GM19397 (cell line): Measurements from ENCODE around the gene UNC79.

Experiments
- ATAC-seq: cut with Tn5 transposase; IDR thresholded peaks from one replicate; pipeline ENCODE4 v1.9.1; 2021; ENCODE audit warnings: mild to moderate bottlenecking, moderate library complexity; ENCODE audit not compliant: unreplicated experiment

The UNC79 gene

GRCh38 chr14:93544212-93544611 is 113.5 kb downstream of the UNC79 start:
- no peak for ATAC-seq

DNA sequence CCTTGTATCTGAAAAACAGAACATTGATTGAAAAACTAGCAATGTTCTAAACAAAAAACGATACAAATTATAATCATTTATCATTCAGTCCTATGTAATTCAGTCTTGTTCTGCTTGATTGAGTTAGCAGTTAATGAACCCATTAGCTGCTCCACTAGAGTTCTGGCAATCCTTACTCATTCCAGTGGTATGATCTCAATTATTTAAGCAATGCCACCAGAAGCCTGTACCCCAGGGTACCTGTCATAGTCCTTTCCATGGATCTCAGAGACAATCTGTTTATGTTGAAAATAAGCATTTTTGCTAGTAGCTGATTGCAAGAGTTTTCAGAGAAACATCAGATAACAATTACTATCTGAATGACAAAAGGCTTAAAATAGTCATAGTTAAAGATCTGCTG is 115.9 kb downstream of the UNC79 start:
- ATAC-seq, result no peak

DNA sequence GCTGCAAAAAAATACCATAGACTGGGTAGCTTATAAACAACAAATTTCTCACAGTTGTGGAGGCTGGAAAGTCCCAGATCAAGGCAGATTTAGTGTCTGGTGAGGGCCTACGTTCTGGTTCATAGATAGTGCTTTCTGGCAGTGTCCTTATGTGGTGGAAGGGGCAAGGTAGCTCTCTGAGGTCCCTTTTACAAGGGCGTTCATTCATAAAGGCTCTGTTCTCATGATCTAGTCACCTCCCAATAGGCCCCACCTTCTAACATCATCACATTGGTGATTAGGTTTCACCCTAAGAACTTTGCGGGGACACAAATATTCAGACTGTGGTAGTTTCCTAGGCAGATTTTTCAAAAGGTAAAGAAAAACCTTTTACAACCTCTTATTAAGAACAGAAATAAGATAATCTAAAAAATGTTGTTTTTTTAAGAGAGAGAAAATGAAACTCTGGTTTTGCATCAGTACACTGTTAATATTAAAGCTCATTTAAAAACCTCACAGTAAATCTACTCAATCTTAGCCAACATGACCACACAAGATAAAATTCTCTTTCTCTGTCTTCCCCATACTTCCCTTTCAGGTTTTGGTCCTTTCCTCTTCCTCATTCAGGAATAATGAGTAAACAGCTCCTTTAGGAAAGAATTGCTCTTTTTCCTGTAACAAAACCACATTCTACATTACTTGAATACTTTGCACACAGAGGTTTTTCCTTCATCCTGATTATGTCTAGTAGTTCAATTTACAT is 117.5 kb downstream of the UNC79 start:
- ATAC-seq, result peak; percentile 90

GRCh38 chr14:93549595-93549994 is 118.9 kb downstream of the UNC79 start:
- no peak for ATAC-seq

DNA sequence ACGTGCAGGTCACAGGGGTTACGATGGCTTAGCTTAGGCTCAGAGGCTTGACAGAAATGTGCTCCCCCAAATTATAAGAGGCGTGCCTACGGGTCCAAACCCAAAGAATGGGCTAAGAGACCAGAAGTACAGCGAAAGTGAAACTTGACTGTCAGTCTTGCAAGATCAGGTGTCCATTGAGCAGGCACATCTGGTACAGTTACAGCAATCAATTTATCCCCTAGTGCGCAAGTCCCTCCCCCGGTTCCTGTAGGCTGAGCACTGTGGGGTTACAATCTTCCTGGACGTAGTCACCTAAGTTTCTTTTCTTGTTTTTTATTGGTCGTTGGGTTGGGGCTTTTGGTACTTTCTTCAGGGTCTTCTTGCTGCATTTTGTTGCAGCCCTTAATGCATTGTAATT is 134.2 kb downstream of the UNC79 start:
- no peak for ATAC-seq

- ATAC-seq, result no peak
These were observed 135.4 kb downstream of the UNC79 start for GRCh38 chr14:93566065-93566693.

- no peak for ATAC-seq
These were observed 140.5 kb downstream of the UNC79 start for GRCh38 chr14:93571275-93571674.

GRCh38 chr14:93579178-93579577 is 148.4 kb downstream of the UNC79 start:
- no peak for ATAC-seq

- ATAC-seq, result no peak
These were observed 151.8 kb downstream of the UNC79 start for GRCh38 chr14:93582516-93582915.

- no peak for ATAC-seq
These were observed 156.6 kb downstream of the UNC79 start for GRCh38 chr14:93587330-93587729.

GRCh38 chr14:93591506-93591905 is 160.8 kb downstream of the UNC79 start:
- ATAC-seq, result no peak

GRCh38 chr14:93592786-93593185 is 162.0 kb downstream of the UNC79 start:
- ATAC-seq, result no peak

- ATAC-seq, result no peak
These were observed 175.4 kb downstream of the UNC79 start for GRCh38 chr14:93606091-93606490.

DNA sequence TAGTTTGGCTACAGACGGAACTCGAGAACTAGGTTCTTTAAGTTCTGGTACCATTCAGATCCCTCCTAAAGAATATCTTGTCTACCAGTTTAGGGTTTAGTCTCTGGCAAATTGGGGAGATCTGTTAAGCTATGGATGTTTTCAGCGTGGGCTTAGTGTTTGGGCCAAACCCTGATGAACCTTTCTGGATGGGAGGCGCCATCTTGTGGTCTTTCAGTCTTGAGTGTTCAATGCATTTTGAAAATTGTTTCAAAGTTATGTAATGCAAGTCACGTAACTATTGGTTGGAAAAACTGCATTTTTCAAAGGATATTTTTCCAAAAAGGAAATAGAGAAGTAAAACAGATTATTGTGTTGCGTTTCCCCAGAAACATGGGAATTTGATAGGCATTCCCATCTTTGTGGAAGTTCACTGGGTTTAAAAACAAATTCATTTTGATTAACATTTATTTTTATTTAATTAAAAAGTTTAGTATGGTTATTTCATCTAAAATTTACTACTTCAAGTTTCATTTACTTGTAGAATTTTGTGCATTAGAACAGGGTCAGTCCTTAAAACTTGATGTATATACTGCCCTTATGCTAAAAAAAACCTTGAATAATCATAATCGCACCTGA is 188.5 kb downstream of the UNC79 start:
- no peak for ATAC-seq

DNA sequence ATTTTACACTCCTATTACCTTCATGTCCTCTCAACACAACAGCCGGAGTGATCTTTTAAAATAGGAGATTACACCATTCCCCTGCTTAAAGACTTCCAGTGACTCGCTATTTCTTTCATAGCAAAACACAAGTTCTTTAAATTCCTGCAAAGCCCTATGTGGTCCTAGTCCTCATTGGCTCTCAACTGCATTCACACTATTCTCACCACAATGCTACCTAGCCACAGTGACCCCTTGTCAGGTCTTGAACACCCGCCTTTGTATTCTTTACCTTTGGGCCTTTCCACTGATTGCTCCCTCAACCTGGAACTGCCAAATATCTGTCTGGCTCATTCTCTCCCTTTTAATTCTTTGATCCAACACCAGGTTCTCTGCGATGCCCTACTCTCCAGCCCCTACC is 197.3 kb downstream of the UNC79 start:
- no peak for ATAC-seq

- ATAC-seq, result no peak
These were observed 198.9 kb downstream of the UNC79 start for GRCh38 chr14:93629643-93630042.

DNA sequence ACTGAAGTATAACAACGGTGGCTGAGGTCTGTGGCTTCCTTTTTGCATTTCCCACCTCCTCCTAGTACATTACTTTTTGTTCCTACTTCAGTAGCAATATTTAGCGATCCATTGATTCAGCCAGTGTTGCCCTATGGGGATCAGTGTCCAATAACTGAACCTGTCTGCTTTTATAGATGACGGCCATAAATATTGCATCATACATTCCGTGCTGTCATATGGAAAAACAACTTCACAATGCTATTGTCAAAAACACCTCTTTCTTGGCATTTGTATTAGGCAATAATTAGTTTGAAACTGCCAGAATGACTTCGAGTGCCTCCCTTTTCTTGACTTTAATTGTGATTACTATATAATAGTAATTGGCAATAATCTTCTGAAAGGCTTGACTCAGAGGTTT is 208.1 kb downstream of the UNC79 start:
- ATAC-seq, result no peak

GRCh38 chr14:93643127-93643526 is 212.4 kb downstream of the UNC79 start:
- ATAC-seq, result no peak

GRCh38 chr14:93643676-93644075 is 212.9 kb downstream of the UNC79 start:
- no peak for ATAC-seq

DNA sequence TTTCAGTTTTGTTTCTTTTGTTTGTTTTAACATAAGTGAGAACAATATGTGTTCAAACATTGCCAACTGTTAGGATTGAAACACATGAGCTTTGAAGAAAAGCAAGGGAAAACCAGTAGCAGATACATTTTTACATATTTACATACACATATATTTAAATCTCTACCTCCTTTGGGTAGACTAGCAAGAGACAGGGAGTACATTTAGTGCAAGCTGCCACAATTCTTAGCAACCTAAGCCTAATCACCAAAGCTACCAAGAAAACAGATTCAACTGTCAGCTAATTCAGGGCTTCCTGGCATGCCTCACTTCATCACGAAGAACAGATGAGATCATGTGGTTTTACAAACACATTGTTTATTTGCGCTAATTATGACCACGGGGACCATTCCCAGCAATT is 214.5 kb downstream of the UNC79 start:
- ATAC-seq, result no peak

- no peak for ATAC-seq
These were observed 217.9 kb downstream of the UNC79 start for GRCh38 chr14:93648440-93649168.

DNA sequence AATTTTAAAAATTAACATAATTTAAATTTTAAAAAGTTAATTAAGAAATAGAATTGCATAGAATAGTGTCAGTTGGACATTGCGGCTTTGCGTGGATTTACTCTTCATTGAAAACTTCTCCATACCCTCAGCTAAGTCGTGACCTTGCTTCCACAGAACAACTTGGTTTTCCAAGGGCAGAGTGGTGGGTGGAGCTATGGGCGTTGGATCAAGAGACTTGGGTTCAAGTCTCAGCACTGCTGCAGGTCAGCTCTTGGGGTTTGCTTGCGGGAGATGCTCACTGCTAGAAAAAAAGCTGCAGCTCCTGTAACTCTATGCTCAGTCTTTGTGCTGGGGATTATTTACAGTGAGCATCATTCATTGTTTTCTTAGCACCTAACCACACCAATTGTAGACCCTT is 223.9 kb downstream of the UNC79 start:
- ATAC-seq, result no peak
